WERI-Rb-1 (cell line): Measurements from ENCODE around the gene SPOCK1.
"Not testable (repeated sequence)": the region's sequence is repeated elsewhere in the genome, so short reads cannot be mapped to it uniquely, and the experiment has no call there.

ENCODE experiments used
- DNase-seq: peaks from one replicate; pipeline ENCODE4 v3.0.0-alpha.2; 2020
- H3K27ac ChIP-seq: fragments of 250-450 bp; sonication (Bioruptor Pico); 2 replicates; pipeline ENCODE4 v1.5.1; 2020; ENCODE audit warnings: mild to moderate bottlenecking, moderate library complexity
- H3K27me3 ChIP-seq: fragments of 250-450 bp; sonication (Bioruptor Pico); 2 replicates; pipeline ENCODE4 v1.5.1; 2021; ENCODE audit warnings: mild to moderate bottlenecking, low read depth, moderate library complexity; ENCODE audit not compliant: insufficient read depth, severe bottlenecking
- H3K36me3 ChIP-seq: fragments of 250-450 bp; sonication (Bioruptor Pico); 2 replicates; pipeline ENCODE4 v1.5.1; 2020; ENCODE audit warnings: mild to moderate bottlenecking, moderate library complexity
- H3K4me3 ChIP-seq: 2 replicates; pipeline ENCODE4 v1.5.1; 2011; ENCODE audit warnings: low read depth, mild to moderate bottlenecking, control low read depth, low read length
- H3K9me3 ChIP-seq: fragments of 250-450 bp; sonication (Bioruptor Pico); 2 replicates; pipeline ENCODE4 v1.5.1; 2021; ENCODE audit warnings: mild to moderate bottlenecking, moderate library complexity; ENCODE audit not compliant: severe bottlenecking
- TF ChIP-seq, protein P1 (sequence below): IDR thresholded peaks from 2 replicates; pipeline ENCODE4 v1.5.1; 2011; ENCODE audit warnings: low read depth, mild to moderate bottlenecking, control low read depth, inconsistent platforms, low read length

The SPOCK1 gene

GRCh38 chr5:137393196-137393993 lies 105.7 kb downstream of the SPOCK1 start:
- no peaks in the 10 kb centered on the region for H3K27me3 ChIP-seq
- no peak for DNase-seq
- TF ChIP-seq, protein P1, sequence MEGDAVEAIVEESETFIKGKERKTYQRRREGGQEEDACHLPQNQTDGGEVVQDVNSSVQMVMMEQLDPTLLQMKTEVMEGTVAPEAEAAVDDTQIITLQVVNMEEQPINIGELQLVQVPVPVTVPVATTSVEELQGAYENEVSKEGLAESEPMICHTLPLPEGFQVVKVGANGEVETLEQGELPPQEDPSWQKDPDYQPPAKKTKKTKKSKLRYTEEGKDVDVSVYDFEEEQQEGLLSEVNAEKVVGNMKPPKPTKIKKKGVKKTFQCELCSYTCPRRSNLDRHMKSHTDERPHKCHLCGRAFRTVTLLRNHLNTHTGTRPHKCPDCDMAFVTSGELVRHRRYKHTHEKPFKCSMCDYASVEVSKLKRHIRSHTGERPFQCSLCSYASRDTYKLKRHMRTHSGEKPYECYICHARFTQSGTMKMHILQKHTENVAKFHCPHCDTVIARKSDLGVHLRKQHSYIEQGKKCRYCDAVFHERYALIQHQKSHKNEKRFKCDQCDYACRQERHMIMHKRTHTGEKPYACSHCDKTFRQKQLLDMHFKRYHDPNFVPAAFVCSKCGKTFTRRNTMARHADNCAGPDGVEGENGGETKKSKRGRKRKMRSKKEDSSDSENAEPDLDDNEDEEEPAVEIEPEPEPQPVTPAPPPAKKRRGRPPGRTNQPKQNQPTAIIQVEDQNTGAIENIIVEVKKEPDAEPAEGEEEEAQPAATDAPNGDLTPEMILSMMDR = no peak
- no peaks in the 10 kb centered on the region for H3K36me3 ChIP-seq
- no peak overlapping the region for H3K4me3 ChIP-seq
- no peak overlapping the region for H3K27ac ChIP-seq
- no peaks in the 10 kb centered on the region for H3K9me3 ChIP-seq

DNA sequence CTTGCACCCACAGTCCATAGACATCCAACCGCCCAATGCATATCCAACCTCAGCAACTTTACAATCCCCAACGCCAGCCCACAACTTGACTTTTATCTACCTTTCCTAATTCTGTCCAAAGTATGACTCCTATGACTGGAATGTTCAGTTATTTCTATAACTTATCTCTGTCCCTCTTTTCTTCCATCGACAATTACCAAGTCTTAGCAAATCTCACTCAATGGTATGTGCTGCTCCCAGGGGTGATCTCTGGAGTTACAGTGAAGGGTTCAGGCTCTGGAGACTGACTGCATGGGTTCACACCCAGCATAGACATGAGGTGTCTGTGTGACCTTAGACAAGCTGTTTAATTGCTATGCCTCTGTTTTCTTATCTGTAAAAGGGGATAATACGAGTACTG lies 106.9 kb downstream of the SPOCK1 start:
- TF ChIP-seq, protein P1 = no peak
- H3K36me3 ChIP-seq = no peaks in the 10 kb centered on the region
- no peak overlapping the region for H3K27ac ChIP-seq
- H3K27me3 ChIP-seq = no peaks in the 10 kb centered on the region
- H3K9me3 ChIP-seq = no peaks in the 10 kb centered on the region
- no peak for DNase-seq
- no peak overlapping the region for H3K4me3 ChIP-seq

DNA sequence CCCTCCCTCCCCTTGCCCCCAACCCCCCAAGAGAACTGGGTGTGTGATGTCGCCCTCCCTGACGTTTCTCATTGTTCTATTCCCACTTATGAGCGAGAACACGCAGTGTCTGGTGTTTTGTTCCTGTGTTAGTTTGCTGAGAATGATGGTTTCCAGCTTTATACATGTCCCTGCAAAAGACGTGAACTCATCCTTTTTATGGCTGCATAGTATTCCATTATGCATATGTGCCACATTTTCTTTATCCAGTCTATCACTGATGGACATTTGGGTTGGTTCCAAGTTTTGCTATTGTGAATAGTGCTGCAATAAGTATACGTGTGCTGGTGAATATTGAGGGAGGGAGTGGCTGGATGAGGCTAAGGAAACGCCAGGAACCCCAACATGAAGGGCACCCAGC lies 108.1 kb downstream of the SPOCK1 start:
- H3K9me3 ChIP-seq, H3K27ac ChIP-seq, DNase-seq, H3K27me3 ChIP-seq, H3K36me3 ChIP-seq, H3K4me3 ChIP-seq: not testable (repeated sequence)

DNA sequence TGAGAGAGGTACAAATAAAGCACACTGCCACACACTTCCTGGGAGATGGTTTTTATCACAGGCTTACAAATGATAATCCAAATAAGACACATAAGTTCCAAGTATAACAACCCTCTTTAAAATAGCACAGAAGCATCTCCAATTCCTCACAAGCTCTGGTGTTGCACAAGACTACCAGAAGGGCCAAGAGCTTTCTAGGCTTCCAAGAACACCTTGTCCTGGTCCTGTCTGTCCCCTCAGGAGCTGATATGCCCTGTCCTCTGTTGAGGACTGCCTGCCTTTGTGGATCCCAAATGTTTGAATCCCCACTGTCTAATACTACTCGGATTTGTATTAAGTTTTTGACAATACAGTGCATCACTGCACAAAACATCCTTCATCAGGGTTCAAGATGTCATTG lies 110.1 kb downstream of the SPOCK1 start:
- Histone ChIP-seq H3K9me3 (peaks cover 7% of the 10 kb centered on the region), H3K4me3 (no peak overlapping the region), H3K36me3 (no peaks in the 10 kb centered on the region), H3K27ac (no peak overlapping the region), H3K27me3 (no peaks in the 10 kb centered on the region)
- TF ChIP-seq, protein P1 = no peak
- no peak for DNase-seq

- no peak for DNase-seq
- Histone ChIP-seq H3K9me3 (peaks cover 18% of the 10 kb centered on the region), H3K27ac (no peak overlapping the region), H3K4me3 (no peak overlapping the region), H3K36me3 (no peaks in the 10 kb centered on the region), H3K27me3 (no peaks in the 10 kb centered on the region)
- TF ChIP-seq, protein P1 = no peak
Observed at GRCh38 chr5:137385064-137385463, 114.1 kb downstream of the SPOCK1 start.

DNA sequence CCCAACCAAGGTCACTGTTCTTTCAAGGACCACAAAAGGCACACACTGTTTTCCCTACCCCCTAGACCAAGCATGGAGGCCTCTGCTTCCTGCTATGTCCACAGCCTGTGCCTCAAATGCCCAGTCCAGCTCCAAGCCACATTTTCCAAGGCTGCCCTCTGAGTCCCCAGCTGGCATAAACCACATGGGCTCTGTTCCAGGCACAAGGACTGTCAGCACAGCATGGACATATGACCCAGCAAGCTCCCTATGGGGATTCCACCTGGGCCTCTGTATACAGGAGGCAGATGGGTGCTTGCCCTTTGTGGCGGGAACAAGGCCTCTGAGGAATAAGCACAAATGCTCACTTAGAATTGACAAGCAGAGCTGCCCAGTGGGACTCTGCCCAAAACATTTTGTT lies 115.2 kb downstream of the SPOCK1 start:
- Histone ChIP-seq H3K9me3 (peaks cover 18% of the 10 kb centered on the region), H3K27me3 (no peaks in the 10 kb centered on the region), H3K4me3 (no peak overlapping the region), H3K27ac (no peak overlapping the region), H3K36me3 (no peaks in the 10 kb centered on the region)
- no peak for DNase-seq
- TF ChIP-seq, protein P1 = no peak
